ENCODE measurements around the gene VAV3.
"Not testable (repeated sequence)": the region's sequence is repeated elsewhere in the genome, so short reads cannot be mapped to it uniquely, and the experiment has no call there.

The VAV3 gene

GRCh38 chr1:108007531-108007930, 42.6 kb upstream of the VAV3 start:
- no peak for DNase-seq (ENCODE audit: low spot score)
- TF ChIP-seq CTCF (IDR thresholded peaks at IDR 0.05; ENCODE audit: extremely low read depth, insufficient read depth, missing control alignments): no peak
- in situ Hi-C loops (cut with MboI; ENCODE audit: low pct_unique_long_range_greater_than_20kb, low sequenced_read_pairs, unreplicated experiment): no loop called here

GRCh38 chr1:108007070-108007469, 42.1 kb upstream of the VAV3 start:
- no peak for TF ChIP-seq CTCF (IDR thresholded peaks at IDR 0.05; ENCODE audit: extremely low read depth, insufficient read depth, missing control alignments)

GRCh38 chr1:108004919-108005318, 39.9 kb upstream of the VAV3 start:
- in situ Hi-C loops (cut with MboI; ENCODE audit: low pct_unique_long_range_greater_than_20kb, low sequenced_read_pairs, unreplicated experiment); DNase-seq (ENCODE audit: low spot score): not testable (repeated sequence)

More at GRCh38 chr1:108007070-108007469, 42.1 kb upstream of the VAV3 start:
- no peak for DNase-seq (ENCODE audit: low spot score)
- in situ Hi-C loops (cut with MboI; ENCODE audit: low pct_unique_long_range_greater_than_20kb, low sequenced_read_pairs, unreplicated experiment): no loop called here

GRCh38 chr1:108000620-108001111, 35.7 kb upstream of the VAV3 start:
- in situ Hi-C loops (cut with MboI; ENCODE audit: low pct_unique_long_range_greater_than_20kb, low sequenced_read_pairs, unreplicated experiment): no loop called here
- no peak for TF ChIP-seq CTCF (IDR thresholded peaks at IDR 0.05; ENCODE audit: extremely low read depth, insufficient read depth, missing control alignments)
- DNase-seq (ENCODE audit: low spot score): no peak

GRCh38 chr1:108000184-108000583, 35.2 kb upstream of the VAV3 start:
- no peak for TF ChIP-seq CTCF (IDR thresholded peaks at IDR 0.05; ENCODE audit: extremely low read depth, insufficient read depth, missing control alignments)
- no peak for DNase-seq (ENCODE audit: low spot score)
- in situ Hi-C loops (cut with MboI; ENCODE audit: low pct_unique_long_range_greater_than_20kb, low sequenced_read_pairs, unreplicated experiment): no loop called here

- in situ Hi-C loops (cut with MboI; ENCODE audit: low pct_unique_long_range_greater_than_20kb, low sequenced_read_pairs, unreplicated experiment): no loop called here
- TF ChIP-seq CTCF (IDR thresholded peaks at IDR 0.05; ENCODE audit: extremely low read depth, insufficient read depth, missing control alignments): no peak
- no peak for DNase-seq (ENCODE audit: low spot score)
These were observed 32.9 kb upstream of the VAV3 start for GRCh38 chr1:107997866-107998265.

GRCh38 chr1:107993920-107994319, 28.9 kb upstream of the VAV3 start:
- TF ChIP-seq CTCF (IDR thresholded peaks at IDR 0.05; ENCODE audit: extremely low read depth, insufficient read depth, missing control alignments): no peak
- in situ Hi-C loops (cut with MboI; ENCODE audit: low pct_unique_long_range_greater_than_20kb, low sequenced_read_pairs, unreplicated experiment): no loop called here
- DNase-seq (ENCODE audit: low spot score): no peak

Data from GM13977 (cell line).